ENCODE measurements around the gene HBZ.

DNA sequence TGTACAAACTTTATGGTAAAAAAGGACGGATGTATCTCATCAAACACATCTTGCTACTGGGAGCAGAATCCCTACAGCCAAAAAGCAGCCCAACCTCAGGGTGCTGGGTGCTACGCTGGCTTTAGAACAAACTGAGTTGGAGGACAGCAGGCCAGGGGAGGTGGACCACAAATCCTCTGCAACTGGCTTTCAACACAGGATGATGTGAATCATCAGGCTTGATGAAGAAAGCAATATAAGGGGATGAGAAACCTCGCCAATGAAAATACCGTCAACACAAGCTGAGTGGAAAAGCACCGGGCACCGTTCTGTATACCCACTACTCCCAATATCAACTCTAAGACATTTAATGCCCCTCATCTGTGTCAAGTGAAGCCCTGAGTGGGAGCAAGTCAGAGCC, 42.1 kb downstream of the HBZ start:
- TF ChIP-seq, protein P1, sequence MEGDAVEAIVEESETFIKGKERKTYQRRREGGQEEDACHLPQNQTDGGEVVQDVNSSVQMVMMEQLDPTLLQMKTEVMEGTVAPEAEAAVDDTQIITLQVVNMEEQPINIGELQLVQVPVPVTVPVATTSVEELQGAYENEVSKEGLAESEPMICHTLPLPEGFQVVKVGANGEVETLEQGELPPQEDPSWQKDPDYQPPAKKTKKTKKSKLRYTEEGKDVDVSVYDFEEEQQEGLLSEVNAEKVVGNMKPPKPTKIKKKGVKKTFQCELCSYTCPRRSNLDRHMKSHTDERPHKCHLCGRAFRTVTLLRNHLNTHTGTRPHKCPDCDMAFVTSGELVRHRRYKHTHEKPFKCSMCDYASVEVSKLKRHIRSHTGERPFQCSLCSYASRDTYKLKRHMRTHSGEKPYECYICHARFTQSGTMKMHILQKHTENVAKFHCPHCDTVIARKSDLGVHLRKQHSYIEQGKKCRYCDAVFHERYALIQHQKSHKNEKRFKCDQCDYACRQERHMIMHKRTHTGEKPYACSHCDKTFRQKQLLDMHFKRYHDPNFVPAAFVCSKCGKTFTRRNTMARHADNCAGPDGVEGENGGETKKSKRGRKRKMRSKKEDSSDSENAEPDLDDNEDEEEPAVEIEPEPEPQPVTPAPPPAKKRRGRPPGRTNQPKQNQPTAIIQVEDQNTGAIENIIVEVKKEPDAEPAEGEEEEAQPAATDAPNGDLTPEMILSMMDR (IDR thresholded peaks at IDR 0.05; ENCODE audit: low read length) = no peak
- TF ChIP-seq EZH2 (optimal IDR thresholded peaks at IDR 0.05; ENCODE audit: low read depth, low read length) = no peak
- TF ChIP-seq EZH2phosphoT487 (IDR thresholded peaks at IDR 0.05; ENCODE audit: low read length) = no peak
